GM10248 (cell line): ENCODE results near the gene DOCK1.

Experiments used
- CTCF ChIA-PET: fragments of 300-600 bp; sonication (Branson Sonifier 250); formaldehyde crosslinking; extraction: SDS; loops from one replicate; lab custom pipeline; 2021; ENCODE audit warnings: antibody characterized with exemption; lab: Yijun Ruan, JAX
- POLR2A ChIA-PET: fragments of 350-650 bp; sonication (Branson Sonifier 250); formaldehyde crosslinking; extraction: SDS; loops from one replicate; lab custom pipeline; 2020; ENCODE audit warnings: antibody characterized with exemption; lab: Yijun Ruan, JAX
- DNase-seq: peaks from one replicate; pipeline ENCODE4 v3.0.0; 2012; ENCODE audit errors: extremely low spot score
- TF ChIP-seq, protein P1 (sequence below): IDR thresholded peaks from 2 replicates; pipeline ENCODE4 v1.5.1; 2012; ENCODE audit warnings: mild to moderate bottlenecking, low read depth; ENCODE audit errors: extremely low read depth, missing control alignments, control extremely low read depth

DOCK1 gene

DNA sequence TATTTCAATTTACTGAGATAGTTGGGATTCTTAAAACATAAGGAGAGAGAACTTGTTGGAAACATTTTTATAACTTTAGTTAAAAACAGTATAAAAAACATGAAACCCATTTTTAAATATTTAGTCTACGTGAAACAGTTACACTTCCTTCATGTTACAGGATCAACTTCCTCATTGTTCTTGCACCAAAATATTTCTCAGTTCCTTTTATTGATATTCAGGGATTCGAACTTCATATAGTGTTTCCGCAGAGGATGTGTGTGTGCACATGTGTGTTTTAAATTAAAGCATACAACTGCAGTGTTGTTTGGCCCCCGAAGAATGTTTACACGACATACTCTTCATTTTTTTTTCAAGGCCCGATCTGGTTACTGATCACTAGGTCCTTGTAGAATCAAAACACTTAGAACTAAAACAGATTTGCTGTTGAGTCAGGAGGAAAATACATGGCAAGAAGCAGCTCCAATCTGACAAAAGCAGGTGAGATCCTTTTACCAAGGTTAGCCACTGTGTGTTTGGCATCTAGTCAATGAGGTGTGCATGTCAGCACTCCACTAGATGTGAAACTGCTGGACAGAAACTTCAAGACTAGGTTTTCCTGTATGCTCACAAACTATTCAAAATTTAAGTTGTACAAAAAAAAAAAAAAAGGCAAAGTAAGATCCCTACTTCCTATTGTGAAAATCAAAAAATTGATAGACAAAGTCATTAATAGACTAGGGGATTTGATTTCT, 230.8 kb downstream of the DOCK1 start:
- DNase-seq = no peak
- TF ChIP-seq, protein P1, sequence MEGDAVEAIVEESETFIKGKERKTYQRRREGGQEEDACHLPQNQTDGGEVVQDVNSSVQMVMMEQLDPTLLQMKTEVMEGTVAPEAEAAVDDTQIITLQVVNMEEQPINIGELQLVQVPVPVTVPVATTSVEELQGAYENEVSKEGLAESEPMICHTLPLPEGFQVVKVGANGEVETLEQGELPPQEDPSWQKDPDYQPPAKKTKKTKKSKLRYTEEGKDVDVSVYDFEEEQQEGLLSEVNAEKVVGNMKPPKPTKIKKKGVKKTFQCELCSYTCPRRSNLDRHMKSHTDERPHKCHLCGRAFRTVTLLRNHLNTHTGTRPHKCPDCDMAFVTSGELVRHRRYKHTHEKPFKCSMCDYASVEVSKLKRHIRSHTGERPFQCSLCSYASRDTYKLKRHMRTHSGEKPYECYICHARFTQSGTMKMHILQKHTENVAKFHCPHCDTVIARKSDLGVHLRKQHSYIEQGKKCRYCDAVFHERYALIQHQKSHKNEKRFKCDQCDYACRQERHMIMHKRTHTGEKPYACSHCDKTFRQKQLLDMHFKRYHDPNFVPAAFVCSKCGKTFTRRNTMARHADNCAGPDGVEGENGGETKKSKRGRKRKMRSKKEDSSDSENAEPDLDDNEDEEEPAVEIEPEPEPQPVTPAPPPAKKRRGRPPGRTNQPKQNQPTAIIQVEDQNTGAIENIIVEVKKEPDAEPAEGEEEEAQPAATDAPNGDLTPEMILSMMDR = no peak
- CTCF ChIA-PET = no interaction called here
- POLR2A ChIA-PET = interaction anchor here (0.7 kb wide), 1 partner anchor 29 kb away, joined by 5 read pairs; no protein-coding TSS in a partner anchor

GRCh38 chr10:127137391-127137790, 232.2 kb downstream of the DOCK1 start:
- POLR2A ChIA-PET = no interaction called here
- no peak for DNase-seq
- CTCF ChIA-PET = no interaction called here
- TF ChIP-seq, protein P1 = no peak

- DNase-seq = no peak
- POLR2A ChIA-PET = no interaction called here
- CTCF ChIA-PET = no interaction called here
- TF ChIP-seq, protein P1 = no peak
Observed at GRCh38 chr10:127142136-127142535, 236.9 kb downstream of the DOCK1 start.

GRCh38 chr10:127142856-127143255, 237.6 kb downstream of the DOCK1 start:
- ChIA-PET POLR2A (no interaction called here), CTCF (no interaction called here)
- no peak for DNase-seq
- TF ChIP-seq, protein P1 = no peak

DNA sequence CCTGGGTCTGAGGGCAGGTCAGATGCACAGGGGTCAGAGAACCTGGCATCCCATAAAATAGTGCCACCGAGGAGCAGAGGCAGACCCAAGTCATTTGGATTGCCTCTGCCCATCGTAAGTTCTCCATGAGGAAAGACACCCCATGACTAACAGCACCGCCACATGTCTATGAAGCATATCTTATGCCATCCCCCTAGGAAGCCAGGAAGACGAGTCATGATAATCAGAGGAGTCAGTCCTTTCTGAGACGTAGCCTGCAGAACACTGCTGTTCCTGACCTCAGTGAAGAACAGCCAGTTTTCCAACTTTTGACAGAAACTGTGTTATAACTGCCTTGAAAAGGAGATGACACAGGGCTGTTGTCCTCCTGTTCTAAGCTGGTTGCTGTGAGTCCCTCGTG, 239.9 kb downstream of the DOCK1 start:
- TF ChIP-seq, protein P1 = no peak
- no peak for DNase-seq
- ChIA-PET CTCF (no interaction called here), POLR2A (no interaction called here)

- DNase-seq = no peak
- TF ChIP-seq, protein P1 = no peak
- CTCF ChIA-PET = no interaction called here
- POLR2A ChIA-PET = no interaction called here
Observed at GRCh38 chr10:127146661-127147060, 241.4 kb downstream of the DOCK1 start.
